Fibroblast of skin of abdomen (primary cell): ENCODE data around the gene SCN7A. TPM values are rescaled to one million over a fixed set of nuclear protein-coding genes. Genes with fewer than 3 reads are reported as not detected.
"Not testable (repeated sequence)": the region's sequence is repeated elsewhere in the genome, so short reads cannot be mapped to it uniquely, and the experiment has no call there.

ENCODE experiments used
- DNase-seq: peaks from one replicate; pipeline ENCODE4 v3.0.0-alpha.2; 2013
- polyA plus RNA-seq, 2 experiments: library from polyadenylated mRNA; unstranded; fragments of 120-200 nt; gene quantifications; one replicate each; pipeline ENCODE4 v1.2.1, GENCODE V29; 2013; ENCODE audit not compliant: insufficient read length in 2 of 2

The SCN7A gene
- 0.66 TPM for polyA plus RNA-seq (2013, experiment 1 of 2; ENCODE audit: insufficient read length)
- polyA plus RNA-seq (2013, experiment 2 of 2; ENCODE audit: insufficient read length) = 0.62 TPM

- DNase-seq = peak; percentile 39
These were observed at the start of gene SCN7A for GRCh38 chr2:166494140-166494624. SCN7A (minus strand) TSS chr2:166494249; CDS start chr2:166477696, 16,553 bp downstream.

- peak; percentile 60 for DNase-seq
These were observed 45.5 kb upstream of the SCN7A start for GRCh38 chr2:166539340-166540162.

GRCh38 chr2:166536111-166536510 lies 42.1 kb upstream of the SCN7A start:
- no peak for DNase-seq

- no peak for DNase-seq
These were observed 27.1 kb upstream of the SCN7A start for GRCh38 chr2:166521155-166521554.

- DNase-seq = no peak
These were observed 26.6 kb upstream of the SCN7A start for GRCh38 chr2:166520604-166521003.

- no peak for DNase-seq
These were observed 25.4 kb upstream of the SCN7A start for GRCh38 chr2:166519391-166519962.

- DNase-seq = peak; percentile 2
These were observed 24.8 kb upstream of the SCN7A start for GRCh38 chr2:166518634-166519390.

- DNase-seq = no peak
These were observed 23.5 kb upstream of the SCN7A start for GRCh38 chr2:166517533-166518061.

DNA sequence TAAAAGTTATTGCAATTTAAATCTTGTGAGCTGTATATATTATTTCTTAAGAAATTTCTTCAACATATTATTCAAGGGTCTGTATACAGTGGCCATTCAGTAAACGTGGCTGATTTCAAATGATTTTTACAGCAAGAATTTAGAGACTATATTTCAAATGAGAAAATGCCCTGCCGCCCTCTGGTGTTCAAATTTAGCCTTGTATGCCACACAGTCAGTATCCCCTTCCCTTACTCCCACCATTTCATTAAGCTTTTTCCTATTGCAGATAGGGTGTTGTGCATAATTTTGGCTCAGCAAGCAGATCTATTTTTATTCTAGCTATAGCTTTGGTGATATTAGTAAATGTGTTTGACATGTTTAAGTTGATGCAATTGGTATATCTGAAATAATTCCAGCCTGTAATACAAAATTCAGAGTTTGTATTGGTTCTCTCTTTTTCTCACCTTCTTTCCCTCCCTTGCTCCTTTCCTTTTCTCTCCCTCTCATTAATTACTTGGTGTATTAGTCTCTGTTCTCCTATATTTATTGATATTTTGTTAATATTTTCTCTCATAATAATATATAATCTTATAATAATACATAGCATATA lies 22.8 kb upstream of the SCN7A start:
- DNase-seq = peak; percentile 5

DNA sequence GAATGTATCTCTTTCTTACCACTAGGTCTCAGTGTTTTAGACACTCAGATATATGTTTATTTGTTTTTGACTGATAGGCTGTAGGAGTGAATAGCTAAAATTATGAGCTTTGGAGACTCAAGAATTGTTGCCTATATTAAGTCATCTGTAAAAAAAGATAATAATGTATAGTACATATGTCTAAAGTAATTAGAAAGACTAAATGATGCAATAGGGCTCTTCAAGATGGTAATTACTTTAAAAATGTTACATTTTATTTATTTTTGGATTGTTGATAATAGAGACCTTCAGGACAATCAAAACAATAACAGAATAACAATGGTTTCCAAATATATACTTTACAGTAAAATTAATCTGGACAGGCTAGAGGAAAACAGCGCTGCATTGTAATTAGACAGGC lies 19.9 kb upstream of the SCN7A start:
- DNase-seq = no peak

GRCh38 chr2:166499281-166499680 lies 5.2 kb upstream of the SCN7A start:
- no peak for DNase-seq

- no peak for DNase-seq
These were observed 2.6 kb downstream of the SCN7A start for GRCh38 chr2:166491461-166491860.

DNA sequence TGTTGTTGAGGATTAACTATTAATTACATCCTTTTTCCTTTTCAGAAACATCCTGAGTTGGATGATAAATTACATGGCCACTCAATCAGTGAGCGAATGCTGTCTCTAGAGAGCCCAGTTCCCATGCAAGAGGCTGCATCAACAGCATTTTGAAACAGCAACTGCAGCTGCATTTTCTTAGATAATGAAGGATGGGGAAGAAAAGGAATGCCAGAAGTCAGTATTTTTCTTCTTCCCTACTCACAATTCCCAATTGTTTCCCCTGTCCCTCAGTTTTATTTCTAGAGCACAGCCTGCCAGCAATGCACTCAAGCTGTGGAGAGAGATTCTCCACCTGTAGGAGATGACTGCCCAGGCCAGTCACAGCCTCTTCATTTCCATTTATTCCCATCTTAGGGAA lies 6.9 kb downstream of the SCN7A start:
- DNase-seq = no peak

- DNase-seq = no peak
These were observed 8.4 kb downstream of the SCN7A start for GRCh38 chr2:166485558-166486178.

- DNase-seq = no peak
These were observed 21.7 kb downstream of the SCN7A start for GRCh38 chr2:166472332-166472731.

- DNase-seq = no peak
These were observed 25.7 kb downstream of the SCN7A start for GRCh38 chr2:166468124-166469024.

- DNase-seq = no peak
These were observed 29.9 kb downstream of the SCN7A start for GRCh38 chr2:166464187-166464586.

- no peak for DNase-seq
These were observed 30.4 kb downstream of the SCN7A start for GRCh38 chr2:166463640-166464039.

DNA sequence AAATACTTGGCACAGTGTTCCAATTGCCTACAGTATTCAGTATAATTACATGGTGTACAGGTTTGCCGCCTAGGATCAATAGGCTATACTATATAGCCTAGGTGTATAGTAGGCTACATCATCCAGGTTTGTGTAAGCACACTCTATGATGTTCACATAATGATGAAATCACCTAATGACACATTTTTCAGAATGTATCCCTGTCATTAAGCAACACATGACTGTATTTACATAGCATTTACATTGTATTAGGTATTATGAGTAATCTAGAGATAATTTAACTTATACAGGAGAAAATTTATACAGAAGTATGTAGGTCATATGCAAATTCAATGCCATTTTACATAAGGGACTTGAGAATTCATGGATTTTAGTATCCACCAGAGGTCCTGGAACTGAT lies 35.4 kb downstream of the SCN7A start:
- DNase-seq = no peak

DNA sequence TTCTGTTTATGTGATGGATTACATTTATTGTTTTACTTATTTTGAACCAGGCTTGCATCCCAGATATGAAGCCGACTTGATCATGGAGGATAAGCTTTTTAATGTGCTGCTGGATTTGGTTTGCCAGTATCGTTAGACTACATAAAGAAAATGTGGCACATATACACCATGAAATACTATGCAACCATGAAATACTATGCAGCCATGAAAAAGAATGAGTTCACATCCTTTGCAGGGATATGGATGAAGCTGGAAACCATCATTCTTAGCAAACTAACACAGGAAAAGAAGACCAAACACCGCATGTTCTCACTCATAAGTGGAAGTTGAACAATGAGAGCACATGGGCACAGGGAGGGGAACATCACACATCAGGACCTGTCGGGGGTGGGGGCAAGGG lies 38.2 kb downstream of the SCN7A start:
- DNase-seq = not testable (repeated sequence)
